ENCODE results near the gene REV1.

DNA sequence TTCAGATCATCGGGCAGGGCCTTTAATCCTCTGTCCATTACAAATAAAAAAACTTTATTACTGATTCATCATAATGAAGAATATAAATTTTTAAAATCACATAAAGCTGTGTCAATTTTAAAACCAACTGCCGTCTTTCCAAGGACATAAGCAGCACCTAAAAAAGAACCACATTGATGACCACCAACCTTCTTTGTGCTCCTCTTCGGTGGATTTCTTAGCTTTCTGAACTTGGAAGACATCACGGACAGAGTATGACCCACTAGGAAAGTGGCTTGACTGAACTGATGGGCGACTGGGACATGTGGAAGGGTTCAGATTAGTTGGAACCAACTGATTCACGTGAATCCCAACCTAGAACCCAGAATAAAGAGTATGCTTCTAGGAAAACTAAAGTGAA lies 83.7 kb downstream of the REV1 start:
- TF ChIP-seq, protein P1, sequence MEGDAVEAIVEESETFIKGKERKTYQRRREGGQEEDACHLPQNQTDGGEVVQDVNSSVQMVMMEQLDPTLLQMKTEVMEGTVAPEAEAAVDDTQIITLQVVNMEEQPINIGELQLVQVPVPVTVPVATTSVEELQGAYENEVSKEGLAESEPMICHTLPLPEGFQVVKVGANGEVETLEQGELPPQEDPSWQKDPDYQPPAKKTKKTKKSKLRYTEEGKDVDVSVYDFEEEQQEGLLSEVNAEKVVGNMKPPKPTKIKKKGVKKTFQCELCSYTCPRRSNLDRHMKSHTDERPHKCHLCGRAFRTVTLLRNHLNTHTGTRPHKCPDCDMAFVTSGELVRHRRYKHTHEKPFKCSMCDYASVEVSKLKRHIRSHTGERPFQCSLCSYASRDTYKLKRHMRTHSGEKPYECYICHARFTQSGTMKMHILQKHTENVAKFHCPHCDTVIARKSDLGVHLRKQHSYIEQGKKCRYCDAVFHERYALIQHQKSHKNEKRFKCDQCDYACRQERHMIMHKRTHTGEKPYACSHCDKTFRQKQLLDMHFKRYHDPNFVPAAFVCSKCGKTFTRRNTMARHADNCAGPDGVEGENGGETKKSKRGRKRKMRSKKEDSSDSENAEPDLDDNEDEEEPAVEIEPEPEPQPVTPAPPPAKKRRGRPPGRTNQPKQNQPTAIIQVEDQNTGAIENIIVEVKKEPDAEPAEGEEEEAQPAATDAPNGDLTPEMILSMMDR (IDR thresholded peaks at IDR 0.05) = no peak
- no peak for TF ChIP-seq POLR2A (IDR thresholded peaks at IDR 0.05)

Measured in adrenal gland (tissue), 5 donors.